OCI-LY7 (cell line): ENCODE data around the gene ESM1.

Experiments used
- CTCF ChIP-seq: fragments of 200-600 bp; sonication (generic); conservative IDR thresholded peaks from 2 replicates; pipeline ENCODE4 v1.5.1; 2014; ENCODE audit warnings: mild to moderate bottlenecking, antibody characterized with exemption, low read length, moderate library complexity, mixed read lengths
- EZH2phosphoT487 ChIP-seq: fragments of 200-600 bp; sonication (generic); IDR thresholded peaks from 2 replicates; pipeline ENCODE4 v1.6.1; 2018; ENCODE audit warnings: low read depth, borderline replicate concordance, mild to moderate bottlenecking, mixed run types, antibody characterized with exemption, low read length, moderate library complexity, mixed read lengths

GRCh38 chr5:54947187-54947586, 38.2 kb downstream of the ESM1 start:
- TF ChIP-seq CTCF (no peak), EZH2phosphoT487 (no peak)
